GM21390 (cell line): ENCODE data around the gene PCLAF.
"Not testable (repeated sequence)": the region's sequence is repeated elsewhere in the genome, so short reads cannot be mapped to it uniquely, and the experiment has no call there.

Experiments
- ATAC-seq: cut with Tn5 transposase; IDR thresholded peaks from one replicate; pipeline ENCODE4 v1.9.1; 2021; ENCODE audit not compliant: unreplicated experiment

PCLAF gene

DNA sequence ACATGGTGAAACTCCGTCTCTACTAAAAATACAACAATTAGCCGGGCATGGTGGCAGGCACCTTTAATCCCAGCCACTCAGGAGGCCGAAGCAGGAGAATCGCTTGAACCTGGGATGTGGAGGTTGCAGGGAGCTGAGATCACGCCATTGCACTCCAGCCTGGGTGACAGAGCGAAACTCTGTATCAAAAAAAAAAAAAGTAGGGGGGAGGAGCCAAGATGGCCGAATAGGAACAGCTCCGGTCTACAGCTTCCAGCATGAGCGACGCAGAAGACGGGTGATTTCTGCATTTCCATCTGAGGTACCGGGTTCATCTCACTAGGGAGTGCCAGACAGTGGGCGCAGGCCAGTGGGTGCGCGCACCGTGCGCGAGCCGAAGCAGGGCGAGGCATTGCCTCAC lies 54.8 kb downstream of the PCLAF start:
- not testable (repeated sequence) for ATAC-seq

GRCh38 chr15:64324165-64324877 lies 56.9 kb downstream of the PCLAF start:
- no peak for ATAC-seq

DNA sequence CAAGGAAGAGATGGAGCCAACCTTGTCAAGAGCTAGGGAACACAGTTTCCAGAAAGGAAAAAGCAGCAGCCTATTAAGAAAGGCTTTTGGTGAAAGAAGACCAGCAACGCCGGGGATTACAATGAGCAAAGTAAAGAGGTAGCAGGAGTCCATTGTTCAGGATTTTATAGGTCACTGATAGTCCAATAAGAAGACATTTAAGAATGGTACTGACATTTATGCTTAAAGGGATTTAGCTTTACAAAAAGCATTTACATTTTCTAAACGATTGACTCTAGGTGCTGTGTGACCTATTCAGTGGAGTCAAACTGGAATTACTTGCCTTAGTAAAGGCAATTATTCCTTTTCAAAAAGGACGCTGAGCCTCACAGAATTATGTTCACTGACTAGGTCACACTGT lies 66.0 kb downstream of the PCLAF start:
- no peak for ATAC-seq

- ATAC-seq: no peak
Measured at GRCh38 chr15:64314456-64314855, 66.8 kb downstream of the PCLAF start.
